ENCODE results near the gene GALNT4.

GALNT4 gene

GRCh38 chr12:89490922-89491321 is 33.7 kb downstream of the GALNT4 start:
- no peak for DNase-seq

DNA sequence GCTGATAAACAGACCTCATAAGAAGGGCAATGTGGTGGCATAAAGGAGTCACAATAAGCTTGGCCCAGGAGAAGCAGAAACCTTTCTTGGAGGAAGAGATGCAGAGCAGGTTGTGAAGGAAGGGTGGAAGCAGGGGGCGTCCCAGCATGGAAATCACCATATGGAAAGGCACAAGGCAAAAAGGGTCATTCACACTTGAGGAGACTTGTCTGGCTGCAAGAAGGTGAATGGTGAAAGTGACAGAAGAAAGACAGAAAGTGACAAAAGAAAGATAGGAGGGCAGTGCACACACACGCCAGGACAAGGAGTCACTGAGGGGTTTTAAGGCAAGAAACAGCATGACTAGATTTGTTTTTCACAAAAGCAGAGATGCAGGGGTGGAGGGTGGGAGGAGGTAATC is 38.3 kb downstream of the GALNT4 start:
- no peak for DNase-seq

DNA sequence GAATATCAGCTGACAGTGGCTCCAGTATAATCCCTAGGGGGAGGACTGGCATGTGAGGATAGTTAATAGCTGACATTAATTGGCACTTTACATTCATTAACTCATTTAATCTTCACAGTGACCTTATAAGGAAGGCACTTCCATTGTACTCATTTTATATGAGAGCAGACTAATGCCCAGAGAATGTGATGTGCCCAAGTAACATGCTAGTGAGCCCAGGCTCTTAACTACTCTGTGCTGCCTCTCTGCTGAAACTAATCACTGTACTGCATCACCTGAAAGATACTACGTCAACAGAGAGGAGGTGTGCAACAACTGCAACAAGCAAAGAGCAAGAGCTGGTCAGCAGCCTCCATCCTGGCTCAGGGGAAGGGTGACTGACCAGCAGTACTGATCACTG is 40.1 kb downstream of the GALNT4 start:
- no peak for DNase-seq

DNA sequence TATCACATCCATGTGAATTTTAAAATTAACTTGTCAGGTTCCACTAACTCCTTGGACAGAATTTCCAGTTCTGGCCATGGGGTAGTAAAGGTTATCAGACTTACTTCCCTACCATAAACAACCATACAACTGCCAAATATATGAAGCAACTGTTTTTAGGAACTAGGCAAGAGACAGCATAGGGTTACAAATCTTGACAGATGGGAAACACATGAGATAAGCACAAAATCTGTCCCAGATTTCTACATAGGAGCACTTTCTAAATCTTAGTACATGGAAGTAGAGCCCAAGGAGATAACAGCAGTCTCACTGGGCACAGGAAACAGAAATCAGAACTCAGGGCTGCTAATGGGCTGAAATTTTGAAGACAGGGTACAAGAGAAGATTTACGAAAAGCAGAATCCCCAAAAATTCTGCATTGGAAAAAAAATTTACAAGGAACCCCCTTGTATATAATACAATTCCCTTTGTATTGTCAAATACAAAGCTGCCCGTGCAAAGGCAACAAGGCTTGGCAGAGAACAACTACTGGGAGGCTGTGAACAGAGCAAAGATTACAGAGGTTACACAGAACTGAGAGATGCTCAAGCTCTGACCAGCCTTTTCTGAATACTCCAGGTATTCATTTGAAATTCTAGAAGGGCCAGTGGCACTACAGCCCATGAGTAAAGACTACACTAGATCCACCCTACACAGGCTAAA is 43.2 kb downstream of the GALNT4 start:
- DNase-seq = no peak

GRCh38 chr12:89479982-89480381 is 44.6 kb downstream of the GALNT4 start:
- DNase-seq = no peak

- no peak for DNase-seq
Measured at GRCh38 chr12:89477633-89478279, 46.8 kb downstream of the GALNT4 start.

- DNase-seq = no peak
Measured at GRCh38 chr12:89476904-89477595, 47.5 kb downstream of the GALNT4 start.

- no peak for DNase-seq
Measured at GRCh38 chr12:89476232-89476631, 48.4 kb downstream of the GALNT4 start.

GRCh38 chr12:89475203-89475990 is 49.2 kb downstream of the GALNT4 start:
- no peak for DNase-seq

- no peak for DNase-seq
Measured at GRCh38 chr12:89474615-89475014, 50.0 kb downstream of the GALNT4 start.
